ENCODE data around the gene UGT1A6.

DNA sequence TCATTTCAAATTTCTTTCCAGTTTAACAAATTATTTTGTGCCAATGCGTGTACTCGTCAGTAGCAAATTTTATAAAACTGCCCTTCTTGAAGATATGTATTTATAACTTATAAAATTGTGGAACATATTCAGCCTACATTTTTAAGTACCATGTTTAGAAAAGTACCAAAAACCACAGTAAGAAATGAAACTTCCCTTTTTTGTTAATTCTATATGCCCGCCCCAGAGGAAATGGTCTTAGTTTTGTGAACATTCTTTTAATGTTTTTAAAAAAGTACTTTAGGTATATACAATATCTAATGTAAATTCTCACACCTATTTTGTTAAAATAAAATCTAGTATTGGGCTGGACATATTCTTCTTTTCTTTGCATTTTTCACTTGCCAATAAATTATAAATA lies 19.8 kb upstream of the UGT1A6 start:
- TF ChIP-seq, protein P1, sequence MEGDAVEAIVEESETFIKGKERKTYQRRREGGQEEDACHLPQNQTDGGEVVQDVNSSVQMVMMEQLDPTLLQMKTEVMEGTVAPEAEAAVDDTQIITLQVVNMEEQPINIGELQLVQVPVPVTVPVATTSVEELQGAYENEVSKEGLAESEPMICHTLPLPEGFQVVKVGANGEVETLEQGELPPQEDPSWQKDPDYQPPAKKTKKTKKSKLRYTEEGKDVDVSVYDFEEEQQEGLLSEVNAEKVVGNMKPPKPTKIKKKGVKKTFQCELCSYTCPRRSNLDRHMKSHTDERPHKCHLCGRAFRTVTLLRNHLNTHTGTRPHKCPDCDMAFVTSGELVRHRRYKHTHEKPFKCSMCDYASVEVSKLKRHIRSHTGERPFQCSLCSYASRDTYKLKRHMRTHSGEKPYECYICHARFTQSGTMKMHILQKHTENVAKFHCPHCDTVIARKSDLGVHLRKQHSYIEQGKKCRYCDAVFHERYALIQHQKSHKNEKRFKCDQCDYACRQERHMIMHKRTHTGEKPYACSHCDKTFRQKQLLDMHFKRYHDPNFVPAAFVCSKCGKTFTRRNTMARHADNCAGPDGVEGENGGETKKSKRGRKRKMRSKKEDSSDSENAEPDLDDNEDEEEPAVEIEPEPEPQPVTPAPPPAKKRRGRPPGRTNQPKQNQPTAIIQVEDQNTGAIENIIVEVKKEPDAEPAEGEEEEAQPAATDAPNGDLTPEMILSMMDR (IDR thresholded peaks at IDR 0.05; ENCODE audit: low read length): no peak
- TF ChIP-seq EZH2 (IDR thresholded peaks at IDR 0.05; ENCODE audit: borderline replicate concordance, low read length): no peak
